Neural progenitor cell (in vitro differentiated cells): ENCODE data around the gene PRSS2. TPM values are rescaled to one million over a fixed set of nuclear protein-coding genes. Genes with fewer than 3 reads are reported as not detected.

Experiments used
- DNase-seq: peaks from one replicate; pipeline ENCODE4 v3.0.0-alpha.2; 2016; ENCODE audit warnings: low spot score
- H2AFZ ChIP-seq: fragments of 200-600 bp; sonication (generic); replicated peaks from 2 replicates; pipeline ENCODE4 v1.6.1; 2016; ENCODE audit warnings: antibody characterized with exemption
- H3F3A ChIP-seq: fragments of 200-600 bp; sonication (generic); 2 replicates; pipeline ENCODE4 v1.6.1; 2016; ENCODE audit warnings: antibody characterized with exemption, low read depth
- H3K27ac ChIP-seq: fragments of 200-600 bp; sonication (generic); 2 replicates; pipeline ENCODE4 v1.5.1; 2016; ENCODE audit warnings: mild to moderate bottlenecking
- H3K27me3 ChIP-seq: fragments of 200-600 bp; sonication (generic); 2 replicates; pipeline ENCODE4 v1.6.1; 2016; ENCODE audit warnings: mild to moderate bottlenecking, moderate library complexity
- H3K36me3 ChIP-seq: fragments of 200-600 bp; sonication (generic); 2 replicates; pipeline ENCODE4 v1.5.1; 2016
- H3K4me1 ChIP-seq: fragments of 200-600 bp; sonication (generic); 2 replicates; pipeline ENCODE4 v1.6.1; 2016; ENCODE audit warnings: mixed run types
- H3K4me2 ChIP-seq: fragments of 200-600 bp; sonication (generic); 2 replicates; pipeline ENCODE4 v1.6.1; 2016
- H3K4me3 ChIP-seq: fragments of 200-600 bp; sonication (generic); 2 replicates; pipeline ENCODE4 v1.5.1; 2016
- H3K79me2 ChIP-seq: fragments of 200-600 bp; sonication (generic); 2 replicates; pipeline ENCODE4 v1.6.1; 2016; ENCODE audit warnings: low read depth
- H3K9ac ChIP-seq: fragments of 200-600 bp; sonication (generic); 2 replicates; pipeline ENCODE4 v1.6.1; 2016
- H3K9me3 ChIP-seq: fragments of 200-600 bp; sonication (generic); 2 replicates; pipeline ENCODE4 v1.5.1; 2016; ENCODE audit warnings: low read depth
- H4K20me1 ChIP-seq: fragments of 200-600 bp; sonication (generic); 2 replicates; pipeline ENCODE4 v1.6.1; 2016; ENCODE audit warnings: low read depth
- H3K27ac Mint-ChIP-seq: 3 replicates; pipeline ENCODE4 v1.8.0; 2021; ENCODE audit warnings: mixed read lengths
- H3K27me3 Mint-ChIP-seq: 2 replicates; pipeline ENCODE4 v1.8.0; 2022; ENCODE audit warnings: low read depth, mild to moderate bottlenecking, inconsistent platforms, moderate library complexity, mixed read lengths; ENCODE audit not compliant: insufficient read depth
- H3K36me3 Mint-ChIP-seq: 3 replicates; pipeline ENCODE4 v1.8.0; 2021; ENCODE audit warnings: mixed read lengths
- H3K4me1 Mint-ChIP-seq: 3 replicates; pipeline ENCODE4 v1.8.0; 2021; ENCODE audit warnings: mixed read lengths
- H3K4me3 Mint-ChIP-seq: 3 replicates; pipeline ENCODE4 v1.8.0; 2021; ENCODE audit warnings: mild to moderate bottlenecking, moderate library complexity, mixed read lengths
- H3K9me3 Mint-ChIP-seq: 3 replicates; pipeline ENCODE4 v1.8.0; 2020; ENCODE audit warnings: mixed read lengths
- CTCF ChIP-seq: fragments of 200-600 bp; sonication (generic); IDR thresholded peaks from 2 replicates; pipeline ENCODE4 v1.5.1; 2017; ENCODE audit warnings: antibody characterized with exemption, mild to moderate bottlenecking
- EZH2 ChIP-seq: fragments of 200-600 bp; sonication (generic); IDR thresholded peaks from 2 replicates; pipeline ENCODE4 v1.6.1; 2017; ENCODE audit warnings: antibody characterized with exemption, mild to moderate bottlenecking, moderate library complexity
- EZH2phosphoT487 ChIP-seq: fragments of 200-600 bp; sonication (generic); IDR thresholded peaks from 2 replicates; pipeline ENCODE4 v1.6.1; 2017; ENCODE audit warnings: antibody characterized with exemption
- small RNA-seq: library from RNA; depleted of rRNA; stranded (forward); fragments of <200 nt; gene quantifications from one replicate; pipeline ENCODE3, GENCODE V24; 2015
- total RNA-seq: library from RNA; depleted of rRNA; stranded (reverse); fragments of >200 nt; gene quantifications from 2 replicates; pipeline ENCODE4 v1.2.3, GENCODE V29; 2015; ENCODE audit warnings: low replicate concordance

Gene PRSS2
- total RNA-seq, 1 donor from 2014 or later = not detected

DNA sequence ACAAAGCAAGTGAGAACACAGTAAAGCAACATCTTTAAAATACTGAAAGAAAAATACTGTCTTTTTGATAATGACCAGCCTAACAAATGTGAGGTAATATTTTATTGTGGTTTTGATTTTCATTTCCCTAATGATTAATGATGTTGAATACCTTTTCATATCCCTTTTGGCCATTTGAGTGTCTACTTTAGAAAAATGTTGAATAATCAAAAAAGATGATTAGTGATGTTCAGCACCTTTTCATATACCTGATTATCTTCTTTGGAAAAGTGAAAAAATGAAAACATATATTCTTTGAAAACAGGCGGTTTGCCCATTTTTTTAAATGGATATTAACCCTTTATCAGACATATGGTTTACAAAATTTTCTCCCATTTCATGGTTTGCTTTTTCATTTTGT lies 51.9 kb downstream of the PRSS2 start:
- Histone ChIP-seq H3K79me2 (no peaks in the 10 kb centered on the region), H3F3A (no peaks in the 10 kb centered on the region), H3K36me3 (no peaks in the 10 kb centered on the region), H4K20me1 (no peaks in the 10 kb centered on the region), H3K9ac (no peak overlapping the region), H2AFZ (no peak overlapping the region), H3K4me2 (no peak overlapping the region), H3K4me1 (no peaks in the 10 kb centered on the region), H3K27ac (no peak overlapping the region), H3K27me3 (no peaks in the 10 kb centered on the region), H3K4me3 (no peak overlapping the region), H3K9me3 (peaks cover 17% of the 10 kb centered on the region)
- DNase-seq = no peak
- Mint-ChIP-seq H3K36me3 (no peaks in the 10 kb centered on the region), H3K4me3 (no peak overlapping the region), H3K27me3 (no peaks in the 10 kb centered on the region), H3K27ac (no peak overlapping the region), H3K9me3 (peaks cover 4% of the 10 kb centered on the region), H3K4me1 (no peaks in the 10 kb centered on the region)
- TF ChIP-seq EZH2phosphoT487 (no peak), EZH2 (no peak), CTCF (no peak)

Small RNA genes lying within 50 kb of the gene (small RNA-seq; reads per million reads assigned to genes)
- gene TRBD1 (not detected), gene TRBJ1-1 (not detected), gene TRBJ1-2 (not detected), gene TRBJ1-3 (not detected), gene TRBJ1-4 (not detected), gene TRBJ1-5 (not detected), gene TRBJ1-6 (not detected), gene TRBJ2-1 (not detected), gene TRBJ2-2 (not detected), gene TRBJ2-2P (not detected), gene TRBJ2-3 (not detected), gene TRBJ2-4 (not detected), gene TRBJ2-5 (not detected), gene TRBJ2-6 (not detected), gene TRBJ2-7 (not detected)

Other genes with a start within 250 kb of the PRSS2 start
- not detected in 2 replicates for gene PRSS1, start 21.5 kb upstream of the PRSS2 start, total RNA-seq
- 4.8 and 14.2 TPM in 2 replicates for gene EPHB6, start 84.1 kb downstream of the PRSS2 start, total RNA-seq
- not detected in 2 replicates for gene TRPV6, start 114.8 kb downstream of the PRSS2 start, total RNA-seq
- not detected in 2 replicates for gene TRPV5, start 162.8 kb downstream of the PRSS2 start, total RNA-seq
- gene LLCFC1, start 168.5 kb downstream of the PRSS2 start, total RNA-seq = not detected in 2 replicates
- 2.0 TPM in 1 of 2 replicates, not detected in the other for gene KEL, start 191.4 kb downstream of the PRSS2 start, total RNA-seq